ENCODE data around the gene FAM13C. TPM values are rescaled to one million over a fixed set of nuclear protein-coding genes. Genes with fewer than 3 reads are reported as not detected.
"Not testable (repeated sequence)": the region's sequence is repeated elsewhere in the genome, so short reads cannot be mapped to it uniquely, and the experiment has no call there.

FAM13C gene
- total RNA-seq, 1 donor from 2014 or later = 2.1 TPM

GRCh38 chr10:59225211-59225610, 137.1 kb downstream of the FAM13C start:
- no peak for ATAC-seq

GRCh38 chr10:59223597-59223996, 138.8 kb downstream of the FAM13C start:
- not testable (repeated sequence) for ATAC-seq

- ATAC-seq = no peak
Observed at GRCh38 chr10:59222788-59223187, 139.6 kb downstream of the FAM13C start.

GRCh38 chr10:59216178-59216869, 146.0 kb downstream of the FAM13C start:
- ATAC-seq = no peak

GRCh38 chr10:59214160-59214559, 148.2 kb downstream of the FAM13C start:
- no peak for ATAC-seq

- ATAC-seq = no peak
Observed at GRCh38 chr10:59212301-59212798, 150.0 kb downstream of the FAM13C start.

- no peak for ATAC-seq
Observed at GRCh38 chr10:59206204-59206720, 156.1 kb downstream of the FAM13C start.

Other genes with a start within 250 kb of the FAM13C start
- gene PHYHIPL, start 185.9 kb downstream of the FAM13C start, total RNA-seq = not detected

All from esophagus mucosa (tissue), 1 donor.